IPS-18a (cell line): Measurements from ENCODE around the gene ABHD14A.

ENCODE experiments used
- H3K27ac ChIP-seq: one replicate; pipeline ENCODE4 v1.5.1; 2013; ENCODE audit warnings: low read length
- H3K27me3 ChIP-seq: one replicate; pipeline ENCODE4 v1.6.1; 2013; ENCODE audit warnings: mild to moderate bottlenecking, low read length; ENCODE audit not compliant: control insufficient read depth, insufficient read depth
- H3K36me3 ChIP-seq: one replicate; pipeline ENCODE4 v1.6.1; 2013; ENCODE audit warnings: low read depth, low read length; ENCODE audit not compliant: control insufficient read depth
- H3K4me1 ChIP-seq: one replicate; pipeline ENCODE4 v1.6.1; 2013; ENCODE audit warnings: low read depth, low read length; ENCODE audit not compliant: control insufficient read depth
- H3K4me3 ChIP-seq: one replicate; pipeline ENCODE4 v1.5.1; 2013; ENCODE audit warnings: low read length
- H3K9ac ChIP-seq: one replicate; pipeline ENCODE4 v1.6.1; 2013; ENCODE audit warnings: mild to moderate bottlenecking, low read length, moderate library complexity
- H3K9me3 ChIP-seq: one replicate; pipeline ENCODE4 v1.6.1; 2013; ENCODE audit warnings: low read depth, low read length; ENCODE audit not compliant: control insufficient read depth

Gene ABHD14A

DNA sequence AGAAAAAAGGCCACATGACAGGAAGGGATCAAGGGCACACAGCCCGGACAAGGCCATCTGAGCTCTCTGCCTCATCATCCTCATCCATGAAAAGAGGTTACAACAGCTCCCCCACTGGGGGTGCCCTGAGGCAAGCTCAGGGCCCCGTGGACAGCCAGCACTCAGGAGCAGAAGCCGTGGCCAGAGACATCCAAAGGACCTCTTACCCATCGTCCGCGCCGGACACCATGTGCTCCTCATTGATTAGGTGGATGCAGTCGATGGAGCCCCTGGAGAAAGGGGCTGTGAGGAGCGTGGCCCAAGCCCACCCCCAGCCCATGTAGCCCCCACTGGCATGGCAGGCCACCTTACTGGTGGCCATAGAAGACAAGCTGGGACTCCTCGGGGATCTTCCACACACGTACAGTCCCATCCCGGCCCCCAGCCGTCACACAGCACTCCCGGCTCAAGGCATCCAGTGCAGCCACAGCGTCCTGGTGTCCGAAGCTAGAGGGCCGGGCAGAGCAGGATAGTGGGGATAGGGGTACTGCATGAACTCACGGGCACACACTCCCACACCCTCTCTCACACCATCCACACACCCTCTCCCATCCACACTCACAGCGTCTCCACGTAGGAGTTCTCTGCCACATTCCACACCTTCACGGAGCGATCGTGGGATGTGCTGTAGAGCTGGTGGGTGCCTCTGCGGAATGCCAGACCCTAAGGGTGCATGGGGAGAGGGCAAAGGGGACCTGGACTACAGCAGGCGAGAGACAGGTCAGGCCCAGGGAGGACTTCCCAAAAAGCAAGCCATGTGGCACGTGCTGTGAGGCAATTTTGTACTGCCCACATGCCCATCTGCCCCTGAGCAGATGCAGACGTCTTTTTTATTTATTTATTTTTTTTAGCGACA, 39.6 kb upstream of the ABHD14A start:
- Histone ChIP-seq H3K4me3 (no peak overlapping the region), H3K4me1 (no peaks in the 10 kb centered on the region), H3K36me3 (peaks cover 63% of the 10 kb centered on the region), H3K27ac (no peak overlapping the region), H3K27me3 (no peaks in the 10 kb centered on the region), H3K9me3 (no peaks in the 10 kb centered on the region), H3K9ac (no peak overlapping the region)

- H3K4me3 ChIP-seq: no peak overlapping the region
- H3K4me1 ChIP-seq: no peaks in the 10 kb centered on the region
- H3K9me3 ChIP-seq: no peaks in the 10 kb centered on the region
- H3K27me3 ChIP-seq: no peaks in the 10 kb centered on the region
- no peak overlapping the region for H3K9ac ChIP-seq
- H3K27ac ChIP-seq: no peak overlapping the region
- peaks cover 63% of the 10 kb centered on the region for H3K36me3 ChIP-seq
These were observed 38.7 kb upstream of the ABHD14A start for GRCh38 chr3:51935886-51936755.

- peaks cover 63% of the 10 kb centered on the region for H3K36me3 ChIP-seq
- H3K9ac ChIP-seq: no peak overlapping the region
- H3K4me1 ChIP-seq: no peaks in the 10 kb centered on the region
- no peak overlapping the region for H3K4me3 ChIP-seq
- no peaks in the 10 kb centered on the region for H3K9me3 ChIP-seq
- H3K27ac ChIP-seq: no peak overlapping the region
- H3K27me3 ChIP-seq: no peaks in the 10 kb centered on the region
These were observed 37.9 kb upstream of the ABHD14A start for GRCh38 chr3:51937014-51937413.

- H3K4me3 ChIP-seq: no peak overlapping the region
- no peak overlapping the region for H3K9ac ChIP-seq
- no peaks in the 10 kb centered on the region for H3K9me3 ChIP-seq
- no peaks in the 10 kb centered on the region for H3K27me3 ChIP-seq
- H3K27ac ChIP-seq: no peak overlapping the region
- peaks cover 5% of the 10 kb centered on the region for H3K4me1 ChIP-seq
- H3K36me3 ChIP-seq: peaks cover 59% of the 10 kb centered on the region
These were observed 37.0 kb upstream of the ABHD14A start for GRCh38 chr3:51937611-51938450.

DNA sequence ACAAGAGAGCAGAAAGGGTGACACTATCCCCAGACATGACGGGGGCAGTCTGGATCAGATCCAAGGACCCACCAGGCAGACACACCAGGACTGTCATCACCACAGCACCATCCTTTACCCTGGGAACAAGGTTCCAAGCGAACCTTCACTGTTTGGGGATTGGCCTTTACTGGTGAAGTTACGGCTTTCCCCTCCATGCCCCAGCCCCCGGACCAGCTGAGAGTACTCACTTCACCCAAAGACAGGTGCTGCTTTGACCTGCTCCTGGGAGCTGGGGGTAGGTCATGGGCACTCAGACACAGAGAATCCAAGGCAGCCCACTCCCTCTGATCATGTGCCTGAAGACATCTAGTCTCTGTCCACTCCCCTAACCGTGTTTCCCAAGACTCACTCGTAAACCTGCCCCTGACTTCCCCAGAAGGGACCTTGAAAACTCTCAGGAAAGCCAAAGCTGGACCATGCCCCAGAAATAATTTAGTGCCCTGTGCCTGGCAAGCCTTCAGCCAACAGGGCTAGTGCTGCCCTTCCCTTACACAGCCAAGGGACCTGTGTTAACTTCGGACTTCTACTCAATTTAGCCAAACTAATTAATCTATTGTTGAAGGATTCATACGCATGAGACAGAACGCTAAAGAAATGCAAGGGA, 36.0 kb upstream of the ABHD14A start:
- Histone ChIP-seq H3K27me3 (no peaks in the 10 kb centered on the region), H3K9ac (no peak overlapping the region), H3K27ac (no peak overlapping the region), H3K4me1 (peaks cover 5% of the 10 kb centered on the region), H3K36me3 (peaks cover 52% of the 10 kb centered on the region), H3K9me3 (no peaks in the 10 kb centered on the region), H3K4me3 (no peak overlapping the region)

DNA sequence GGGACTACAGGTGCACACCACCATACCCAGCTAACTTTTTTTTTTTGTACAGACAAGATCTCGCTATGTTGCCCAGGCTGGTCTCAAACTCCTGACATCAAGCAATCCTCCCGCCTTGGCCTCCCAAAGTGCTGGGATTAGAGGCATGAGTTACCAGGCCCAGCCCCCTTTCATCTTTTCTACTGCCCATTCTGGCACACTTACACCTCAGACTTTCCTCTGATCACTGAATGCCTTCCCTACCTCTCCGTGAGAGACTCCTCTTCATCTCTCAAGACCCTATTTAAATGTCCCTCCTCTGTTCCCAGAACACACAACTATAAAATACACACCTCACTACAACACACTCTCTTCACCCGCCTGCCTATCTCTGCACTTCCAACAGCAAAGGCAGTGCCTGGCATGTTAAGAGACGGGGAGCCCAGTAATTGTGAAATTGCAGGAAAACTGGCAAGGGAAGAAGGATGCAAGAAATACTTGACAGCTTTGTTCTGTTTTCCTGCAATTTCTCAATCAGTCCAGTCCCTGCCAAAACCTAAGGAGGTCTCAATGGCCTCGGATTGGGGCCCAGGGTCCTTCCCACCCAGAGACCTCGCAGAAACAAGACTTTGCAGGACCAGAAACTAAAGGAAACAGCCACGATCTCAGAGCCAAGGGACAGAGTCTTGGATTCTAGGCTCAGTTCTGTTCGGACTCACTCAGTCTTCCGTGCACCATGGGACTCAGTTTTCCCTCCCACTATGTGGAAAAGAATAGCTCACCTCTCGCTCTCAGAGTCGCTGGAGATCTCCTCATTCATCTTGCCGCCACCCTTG, 34.0 kb upstream of the ABHD14A start:
- Histone ChIP-seq H3K36me3 (peaks cover 34% of the 10 kb centered on the region), H3K27me3 (no peaks in the 10 kb centered on the region), H3K9ac (peak overlapping the region; percentile 83), H3K4me3 (peak overlapping the region; percentile 90), H3K9me3 (no peaks in the 10 kb centered on the region), H3K4me1 (peaks cover 5% of the 10 kb centered on the region), H3K27ac (no peak overlapping the region)

DNA sequence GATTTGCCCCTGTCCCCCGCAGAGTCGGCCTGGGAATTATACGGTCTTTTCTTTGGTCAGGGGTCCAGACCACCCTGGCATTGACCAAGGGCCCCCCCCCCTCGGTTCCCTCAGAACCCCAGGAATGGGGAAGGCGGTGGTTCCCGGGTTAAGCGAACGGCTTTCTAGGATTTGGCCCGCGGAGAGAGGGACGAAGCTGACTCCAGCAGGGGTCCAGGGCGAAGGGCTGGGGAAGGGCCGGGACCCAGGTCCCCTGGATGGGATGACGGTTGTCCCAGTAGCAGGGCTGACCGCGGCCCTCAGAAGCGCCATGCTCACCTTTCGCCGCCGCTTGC, 33.4 kb upstream of the ABHD14A start:
- no peak overlapping the region for H3K27ac ChIP-seq

GRCh38 chr3:51941798-51942602, 32.9 kb upstream of the ABHD14A start, which contains the start of the genes PARP3 and RRP9:
Gene PARP3 (plus strand): TSS chr3:51942363. CDS start chr3:51943356, 993 bp downstream.
Gene RRP9 (minus strand): TSS chr3:51941904. CDS start chr3:51941867, 37 bp downstream.
- no peaks in the 10 kb centered on the region for H3K9me3 ChIP-seq
- H3K4me3 ChIP-seq: peak within 1 kb of the TSS; percentile 90
- H3K36me3 ChIP-seq: peaks cover 23% of the 10 kb centered on the region
- peak within 1 kb of the TSS; percentile 83 for H3K9ac ChIP-seq
- peaks cover 5% of the 10 kb centered on the region for H3K4me1 ChIP-seq
- no peak within 1 kb of the TSS for H3K27ac ChIP-seq
- H3K27me3 ChIP-seq: no peaks in the 10 kb centered on the region

More for the DNA sequence above, 33.4 kb upstream of the ABHD14A start:
- Histone ChIP-seq H3K27me3 (no peaks in the 10 kb centered on the region), H3K9me3 (no peaks in the 10 kb centered on the region), H3K9ac (peak overlapping the region; percentile 83), H3K4me3 (peak overlapping the region; percentile 90), H3K4me1 (peaks cover 5% of the 10 kb centered on the region), H3K36me3 (peaks cover 29% of the 10 kb centered on the region)

GRCh38 chr3:51942603-51943450, 32.0 kb upstream of the ABHD14A start:
- Histone ChIP-seq H3K27ac (no peak overlapping the region), H3K36me3 (peaks cover 15% of the 10 kb centered on the region), H3K9me3 (no peaks in the 10 kb centered on the region), H3K4me3 (peak overlapping the region; percentile 49), H3K4me1 (peaks cover 5% of the 10 kb centered on the region), H3K27me3 (no peaks in the 10 kb centered on the region), H3K9ac (no peak overlapping the region)
